GM12891 (cell line): ENCODE results near the gene KRT80.

Experiments used
- PAX5 ChIP-seq: IDR thresholded peaks from 2 replicates; pipeline ENCODE4 v1.6.1; 2011; ENCODE audit warnings: low read length, moderate library complexity, mild to moderate bottlenecking; ENCODE audit not compliant: insufficient read depth, severe bottlenecking
- POLR2A ChIP-seq: IDR thresholded peaks from 2 replicates; pipeline ENCODE4 v1.6.1; 2011; ENCODE audit warnings: low read depth, low read length, control low read depth
- POLR2AphosphoS5 ChIP-seq: IDR thresholded peaks from 2 replicates; pipeline ENCODE4 v1.6.1; 2011; ENCODE audit warnings: low read depth, low read length, control low read depth
- POU2F2 ChIP-seq: IDR thresholded peaks from 2 replicates; pipeline ENCODE4 v1.6.1; 2011; ENCODE audit warnings: low read depth, mild to moderate bottlenecking, control low read depth, low read length, moderate library complexity
- TAF1 ChIP-seq: IDR thresholded peaks from 2 replicates; pipeline ENCODE4 v1.6.1; 2011; ENCODE audit warnings: low read depth, low read length, control low read depth

- no peak for TF ChIP-seq TAF1
- TF ChIP-seq POLR2A = no peak
- TF ChIP-seq POLR2AphosphoS5 = no peak
- TF ChIP-seq PAX5 = no peak
- TF ChIP-seq POU2F2 = no peak
Observed at GRCh38 chr12:52201451-52201839, 9.6 kb upstream of the KRT80 start.
